Measurements from ENCODE around the gene BBS5. TPM values are rescaled to one million over a fixed set of nuclear protein-coding genes. Genes with fewer than 3 reads are reported as not detected.

The BBS5 gene
- polyA plus RNA-seq, 3 donors from 2014 or later, result 0.51 to 0.69 TPM; not detected in 1

DNA sequence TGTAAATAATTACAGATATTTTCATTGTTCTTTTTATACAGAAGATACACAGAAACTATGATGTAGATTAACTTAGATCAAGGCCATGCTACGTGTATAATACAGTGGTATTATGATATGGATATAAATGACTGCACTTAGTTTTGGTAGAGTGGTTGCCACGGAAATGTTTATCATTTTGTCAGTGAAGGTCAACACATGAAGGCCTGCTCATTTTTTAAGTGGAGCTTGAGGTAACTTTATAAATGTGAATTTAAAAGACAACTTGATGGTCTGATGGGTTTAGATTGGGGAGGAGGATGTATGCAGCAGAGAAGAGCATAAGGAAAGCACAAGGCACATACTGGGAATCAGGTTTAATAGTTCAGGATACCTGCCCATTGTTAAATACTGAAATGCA is 14.4 kb upstream of the BBS5 start:
- DNase-seq, result peak in 1 of 3 donors; percentile 22
- Mint-ChIP-seq H3K27me3 (ENCODE audit: low read depth in 3 of 3) (peaks cover 4 to 8% (median 8%) of the 10 kb centered on the region in 3 donors), H3K4me3 (peak overlapping the region in 1 of 5 donors; percentile 30), H3K9me3 (no peaks in the 10 kb centered on the region), H3K4me1 (peaks cover 0 to 5% of the 10 kb centered on the region in 2 donors), H3K27ac (peak overlapping the region in 4 of 6 donors; percentile 5 to 64 (median 44)), H3K36me3 (no peaks in the 10 kb centered on the region)

DNA sequence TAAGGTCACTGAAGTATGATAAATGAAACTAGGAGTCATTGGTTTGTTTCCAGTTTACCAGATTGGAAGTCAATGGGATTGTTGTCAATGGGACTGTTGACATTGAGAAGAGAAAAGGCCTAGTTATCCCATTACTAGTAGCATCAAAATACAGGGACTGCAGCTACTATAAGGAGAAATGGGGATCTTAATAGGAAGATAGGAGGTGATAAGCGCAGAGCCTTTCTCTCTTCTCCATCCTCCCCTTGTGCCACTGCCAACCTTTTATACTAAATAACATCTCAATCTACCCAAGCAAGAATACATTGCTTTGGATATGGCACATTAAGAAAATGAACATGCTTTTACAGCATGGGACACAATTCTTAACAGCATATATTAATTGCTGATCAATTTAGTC is 10.5 kb upstream of the BBS5 start:
- peak overlapping the region in 1 of 6 donors; percentile 55 for H3K27ac Mint-ChIP-seq

DNA sequence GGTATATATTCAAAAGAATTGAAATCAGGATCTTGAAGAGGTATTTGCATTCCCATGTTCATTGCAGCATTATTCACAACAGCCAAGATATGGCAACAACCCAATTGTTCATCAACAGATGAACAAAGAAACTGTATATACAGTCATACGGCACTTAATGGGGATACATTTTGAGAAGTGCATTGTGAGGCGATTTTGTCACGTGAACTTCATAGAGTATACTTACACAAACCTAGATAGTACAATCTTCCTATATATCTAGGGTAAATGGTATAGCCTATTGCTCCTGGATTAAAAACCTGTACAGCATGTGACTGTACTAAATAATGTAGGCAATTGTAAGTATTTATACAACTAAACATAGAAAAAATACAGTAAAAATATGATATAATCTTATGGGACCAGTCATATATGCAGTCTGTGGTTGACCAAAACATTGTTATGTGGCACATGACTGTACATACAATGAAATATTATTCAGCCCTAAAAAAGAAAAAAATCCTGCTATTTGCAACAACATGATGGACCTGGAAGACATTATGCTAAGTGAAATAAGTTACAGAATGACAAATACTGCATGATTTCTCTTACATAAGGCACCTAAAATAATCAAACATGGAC is 9.2 kb upstream of the BBS5 start:
- Mint-ChIP-seq H3K36me3 (no peaks in the 10 kb centered on the region), H3K4me3 (no peak overlapping the region), H3K27me3 (ENCODE audit: low read depth in 3 of 3) (peaks cover under 1 to 5% (median 4%) of the 10 kb centered on the region in 3 donors), H3K4me1 (peaks cover 0 to 1% of the 10 kb centered on the region in 2 donors), H3K27ac (no peak overlapping the region), H3K9me3 (no peaks in the 10 kb centered on the region)
- no peak for DNase-seq

More for the DNA sequence above, 10.5 kb upstream of the BBS5 start:
- DNase-seq, result no peak
- Mint-ChIP-seq H3K4me3 (no peak overlapping the region), H3K9me3 (no peaks in the 10 kb centered on the region), H3K27me3 (ENCODE audit: low read depth in 3 of 3) (peaks cover 4 to 8% (median 8%) of the 10 kb centered on the region in 3 donors), H3K36me3 (no peaks in the 10 kb centered on the region), H3K4me1 (peaks cover 0 to 5% of the 10 kb centered on the region in 2 donors)

DNA sequence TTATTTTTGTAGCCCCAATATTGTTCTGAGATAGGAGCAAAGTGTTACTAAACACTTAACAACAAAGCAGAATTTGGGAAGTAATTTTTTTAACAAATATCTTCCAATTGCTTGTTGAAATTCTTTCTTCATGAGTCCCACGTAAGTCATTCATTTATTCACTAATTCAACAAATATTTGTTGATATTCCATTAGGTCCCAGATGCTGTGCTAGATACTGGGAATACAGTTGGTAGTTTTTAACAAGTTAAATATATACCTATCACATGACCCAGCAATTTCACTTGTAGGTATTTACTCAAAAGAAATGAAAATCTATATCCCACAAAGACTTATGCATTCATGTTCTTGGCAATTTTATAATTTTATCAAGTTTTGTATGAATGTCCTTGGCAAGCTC is 7.0 kb upstream of the BBS5 start:
- Mint-ChIP-seq H3K36me3 (no peaks in the 10 kb centered on the region), H3K4me3 (no peak overlapping the region), H3K9me3 (no peaks in the 10 kb centered on the region), H3K27me3 (ENCODE audit: low read depth in 3 of 3) (peaks cover 0 to 4% (median 4%) of the 10 kb centered on the region in 3 donors), H3K27ac (no peak overlapping the region), H3K4me1 (no peaks in the 10 kb centered on the region)
- DNase-seq, result no peak

DNA sequence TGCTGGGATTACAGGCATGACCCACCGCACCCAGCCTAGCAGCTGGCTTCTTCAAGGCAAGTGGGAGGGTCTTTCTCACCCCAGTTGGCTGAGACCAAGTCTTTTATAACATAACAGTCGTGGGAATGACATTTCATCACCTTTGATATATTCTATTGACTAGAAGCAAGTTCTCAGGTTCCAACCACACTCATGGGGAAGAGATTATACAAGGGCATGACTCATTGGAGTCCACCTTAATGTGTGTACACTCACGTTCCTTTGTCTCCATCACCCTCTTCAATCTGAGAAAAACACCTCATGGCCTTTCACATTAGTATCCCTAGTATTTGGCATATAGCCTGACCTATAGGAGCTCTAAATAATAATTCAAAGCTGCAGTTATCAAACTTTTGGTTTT is 2.8 kb upstream of the BBS5 start:
- peaks cover 12 to 18% of the 10 kb centered on the region in 2 donors for H3K4me1 Mint-ChIP-seq
- no peak overlapping the region for H3K4me3 Mint-ChIP-seq
- no peaks in the 10 kb centered on the region for H3K9me3 Mint-ChIP-seq
- no peaks in the 10 kb centered on the region for H3K36me3 Mint-ChIP-seq
- no peak overlapping the region for H3K27ac Mint-ChIP-seq
- peaks cover 0 to 3% (median 0%) of the 10 kb centered on the region in 3 donors for H3K27me3 Mint-ChIP-seq (ENCODE audit: low read depth in 3 of 3)
- no peak for DNase-seq

DNA sequence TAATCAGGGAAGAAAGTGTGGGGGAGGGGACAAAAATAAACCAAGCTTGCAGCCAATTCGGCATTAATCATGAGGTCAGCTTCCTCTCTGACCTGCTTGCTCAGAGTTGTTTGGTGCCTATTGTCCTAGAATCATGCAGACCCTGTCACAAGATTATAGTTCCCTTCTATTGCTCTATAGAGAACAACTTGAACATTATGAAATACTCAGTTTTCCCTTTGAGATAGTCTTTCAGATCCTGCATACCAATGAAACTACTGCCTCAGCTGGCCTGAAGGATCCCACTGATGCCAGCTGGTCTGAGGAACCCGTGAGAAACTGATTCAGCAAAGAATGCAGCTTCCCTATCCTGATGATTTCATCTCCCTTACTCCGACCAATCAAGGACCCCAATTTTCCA is 955 bp upstream of the BBS5 start:
- Mint-ChIP-seq H3K27me3 (ENCODE audit: low read depth in 3 of 3) (peaks cover 0 to 3% (median 0%) of the 10 kb centered on the region in 3 donors), H3K4me3 (peak overlapping the region; percentile 56 to 89 (median 74)), H3K27ac (no peak overlapping the region)

DNA sequence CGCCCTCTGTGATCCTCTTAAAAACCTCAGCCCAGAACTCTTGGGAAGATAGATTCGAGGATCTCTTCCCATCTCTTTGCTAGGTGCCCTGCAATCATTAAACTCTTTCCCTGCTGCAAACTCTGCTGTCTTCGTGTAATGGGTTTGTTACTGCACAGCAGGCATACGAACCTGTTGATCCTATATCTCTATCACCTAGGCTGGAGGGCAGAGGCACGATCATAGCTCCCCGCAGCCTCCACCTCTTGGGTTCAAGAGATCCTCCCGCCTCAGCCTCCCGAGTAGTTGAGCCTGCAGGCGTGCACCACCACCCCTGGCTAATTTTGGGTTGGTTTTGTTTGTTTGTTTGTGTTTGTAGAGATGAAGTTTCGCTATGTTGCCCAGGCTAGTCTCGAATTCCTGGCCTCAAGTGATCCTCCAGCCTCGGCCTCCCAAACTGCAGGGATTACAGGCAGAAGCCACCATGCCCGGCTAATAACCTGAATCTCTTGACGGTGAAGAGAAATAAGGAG is 493 bp upstream of the BBS5 start:
- peak overlapping the region in 1 of 6 donors; percentile 62 for H3K27ac Mint-ChIP-seq
- peaks cover 0 to 3% (median 0%) of the 10 kb centered on the region in 3 donors for H3K27me3 Mint-ChIP-seq (ENCODE audit: low read depth in 3 of 3)
- peak overlapping the region; percentile 89 to 93 (median 91) for H3K4me3 Mint-ChIP-seq

More for the DNA sequence above, 955 bp upstream of the BBS5 start:
- H3K4me1 Mint-ChIP-seq, result peaks cover 12 to 18% of the 10 kb centered on the region in 2 donors
- DNase-seq, result no peak
- H3K9me3 Mint-ChIP-seq, result no peaks in the 10 kb centered on the region
- no peaks in the 10 kb centered on the region for H3K36me3 Mint-ChIP-seq

DNA sequence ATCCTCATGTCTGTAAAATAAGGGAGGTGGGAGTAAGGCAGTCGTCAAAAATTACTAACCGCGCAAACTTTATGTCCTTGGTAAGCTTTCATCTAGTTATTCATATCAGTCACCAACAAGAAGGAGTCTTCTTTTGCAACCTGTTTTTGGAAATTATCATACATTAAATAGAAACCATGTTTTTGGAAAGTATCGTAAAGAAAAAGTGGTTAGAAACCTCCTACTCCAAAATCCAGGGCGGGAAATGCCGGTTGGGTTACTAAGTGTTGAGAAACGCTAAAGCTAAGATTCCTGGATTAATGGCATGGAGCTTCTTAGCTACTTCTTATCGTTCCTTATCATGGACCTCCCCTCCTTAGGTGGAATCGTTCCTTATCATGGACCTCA is 778 bp downstream of the BBS5 start:
- peaks cover 0 to 3% (median 0%) of the 10 kb centered on the region in 3 donors for H3K27me3 Mint-ChIP-seq (ENCODE audit: low read depth in 3 of 3)
- H3K36me3 Mint-ChIP-seq, result no peaks in the 10 kb centered on the region
- peak overlapping the region; percentile 89 to 93 (median 91) for H3K4me3 Mint-ChIP-seq
- H3K9me3 Mint-ChIP-seq, result no peaks in the 10 kb centered on the region
- DNase-seq, result no peak
- H3K4me1 Mint-ChIP-seq, result peaks cover 12 to 18% of the 10 kb centered on the region in 2 donors
- peak overlapping the region in 3 of 6 donors; percentile 2 to 62 (median 36) for H3K27ac Mint-ChIP-seq

More for the DNA sequence above, 493 bp upstream of the BBS5 start:
- DNase-seq, result no peak
- Mint-ChIP-seq H3K36me3 (no peaks in the 10 kb centered on the region), H3K4me1 (peaks cover 12 to 18% of the 10 kb centered on the region in 2 donors), H3K9me3 (no peaks in the 10 kb centered on the region)

DNA sequence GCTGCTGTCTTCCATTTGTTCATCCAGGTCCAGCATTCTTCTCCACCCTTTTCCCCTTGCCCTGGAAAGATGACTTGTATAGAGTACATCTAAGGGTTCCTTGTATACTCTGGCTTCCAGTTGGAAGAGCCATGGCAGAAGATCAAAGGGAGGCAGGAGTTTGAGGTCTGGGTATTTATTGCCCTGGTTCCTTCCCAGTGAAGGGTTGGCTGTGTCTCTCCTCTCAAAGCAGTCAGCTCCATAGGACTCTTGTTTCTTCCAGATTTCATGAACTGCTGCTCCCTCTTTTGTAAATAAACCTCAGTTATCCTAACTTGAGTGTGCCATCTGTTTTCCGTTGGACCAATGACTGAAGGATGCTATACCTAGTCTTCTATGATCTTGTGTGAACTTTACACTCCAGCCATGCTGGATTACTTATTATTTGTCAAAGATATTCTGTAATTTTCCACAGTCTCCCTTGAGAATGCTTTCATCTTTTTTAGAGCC is 6.4 kb downstream of the BBS5 start:
- Mint-ChIP-seq H3K27ac (no peak overlapping the region), H3K36me3 (peaks cover 0 to 6% (median 2%) of the 10 kb centered on the region in 3 donors), H3K4me1 (no peaks in the 10 kb centered on the region), H3K4me3 (no peak overlapping the region), H3K27me3 (ENCODE audit: low read depth in 3 of 3) (no peaks in the 10 kb centered on the region), H3K9me3 (no peaks in the 10 kb centered on the region)
- no peak for DNase-seq

DNA sequence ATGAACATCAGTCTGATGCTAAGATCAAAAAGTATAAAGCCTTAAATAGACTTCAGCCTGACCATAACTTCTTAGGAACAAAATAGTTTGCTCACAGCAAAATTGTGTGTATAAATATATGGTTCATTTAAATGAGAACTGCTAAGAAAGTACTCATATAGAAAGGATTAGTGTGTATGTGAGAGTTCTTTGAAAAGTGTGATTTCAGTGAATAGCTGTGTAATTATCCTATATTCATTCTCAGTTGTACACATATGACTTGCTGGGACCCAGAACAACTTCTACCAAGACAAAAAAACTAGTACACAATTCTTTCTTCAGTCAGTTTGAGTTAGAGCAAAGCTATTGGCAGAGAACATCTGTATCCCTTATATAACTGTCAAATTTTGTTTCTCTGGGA is 7.2 kb downstream of the BBS5 start:
- H3K9me3 Mint-ChIP-seq, result no peaks in the 10 kb centered on the region
- H3K4me1 Mint-ChIP-seq, result no peaks in the 10 kb centered on the region
- H3K36me3 Mint-ChIP-seq, result peaks cover 0 to 8% (median 6%) of the 10 kb centered on the region in 3 donors
- H3K27ac Mint-ChIP-seq, result no peak overlapping the region
- DNase-seq, result no peak
- H3K4me3 Mint-ChIP-seq, result no peak overlapping the region
- H3K27me3 Mint-ChIP-seq (ENCODE audit: low read depth in 3 of 3), result no peaks in the 10 kb centered on the region

DNA sequence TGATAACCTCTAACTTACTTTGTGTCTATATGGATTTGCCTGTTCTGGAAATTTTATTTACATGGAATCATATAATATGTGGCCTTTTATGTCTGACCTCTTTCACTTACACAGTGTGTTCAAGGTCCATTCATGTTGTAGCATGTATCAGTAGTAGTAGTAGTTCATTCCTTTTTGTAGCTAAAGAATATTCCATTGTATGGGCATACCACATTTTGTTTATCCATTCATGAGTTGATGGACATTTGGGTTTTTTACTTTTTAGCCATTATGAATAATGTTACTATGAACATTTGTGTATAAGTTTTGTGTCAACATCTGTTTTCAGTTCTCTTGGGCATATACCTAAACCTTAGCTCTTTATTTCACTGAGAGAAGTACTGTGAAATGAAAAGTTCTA is 11.5 kb downstream of the BBS5 start:
- Mint-ChIP-seq H3K27me3 (ENCODE audit: low read depth in 3 of 3) (peaks cover 0 to 3% (median 0%) of the 10 kb centered on the region in 3 donors), H3K9me3 (no peaks in the 10 kb centered on the region), H3K4me1 (no peaks in the 10 kb centered on the region), H3K4me3 (no peak overlapping the region), H3K36me3 (peaks cover 0 to 6% (median 3%) of the 10 kb centered on the region in 3 donors), H3K27ac (no peak overlapping the region)
- no peak for DNase-seq

DNA sequence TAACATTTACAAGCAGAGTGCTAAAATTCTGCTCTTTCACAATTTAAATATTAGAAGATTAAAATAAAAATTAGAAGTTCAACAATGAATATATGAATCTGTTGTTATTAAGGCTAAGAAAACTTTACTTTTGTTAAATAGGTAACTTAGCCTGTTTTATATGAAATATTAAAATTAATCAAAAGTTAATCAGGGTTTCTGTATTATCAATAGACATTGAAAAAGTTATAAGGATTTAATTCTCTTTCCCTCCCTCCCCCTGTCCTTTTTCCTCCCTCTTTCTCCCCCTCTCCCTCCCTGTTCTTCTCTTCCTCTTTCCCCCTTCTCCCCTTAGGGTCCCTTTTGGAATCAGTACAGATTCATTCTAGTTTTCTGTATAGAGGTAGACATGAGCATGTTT is 12.1 kb downstream of the BBS5 start:
- Mint-ChIP-seq H3K27ac (no peak overlapping the region), H3K36me3 (peaks cover 0 to 6% (median 3%) of the 10 kb centered on the region in 3 donors), H3K9me3 (no peaks in the 10 kb centered on the region), H3K4me3 (no peak overlapping the region), H3K4me1 (no peaks in the 10 kb centered on the region), H3K27me3 (ENCODE audit: low read depth in 3 of 3) (peaks cover 0 to 3% (median 0%) of the 10 kb centered on the region in 3 donors)
- DNase-seq, result no peak

DNA sequence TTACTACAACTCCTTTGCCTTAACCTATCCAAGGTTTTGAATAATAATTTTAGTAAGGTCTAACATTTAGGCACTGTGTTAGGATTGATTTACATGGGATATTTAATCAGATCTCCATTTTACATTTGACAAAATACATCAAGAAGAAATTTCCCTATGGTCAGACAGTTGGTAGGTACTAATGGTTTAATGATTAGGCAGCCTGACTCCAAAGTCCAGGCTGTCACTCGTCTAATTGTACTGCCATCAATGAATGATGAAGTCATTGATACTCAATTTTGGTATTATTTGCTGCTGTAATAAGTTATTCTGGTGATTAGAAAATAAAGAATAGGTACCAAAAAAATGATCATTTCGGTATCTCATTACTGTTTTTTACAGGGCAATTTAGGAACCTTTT is 14.1 kb downstream of the BBS5 start:
- Mint-ChIP-seq H3K27me3 (ENCODE audit: low read depth in 3 of 3) (peaks cover 0 to 3% (median 0%) of the 10 kb centered on the region in 3 donors), H3K4me3 (no peak overlapping the region), H3K9me3 (no peaks in the 10 kb centered on the region), H3K27ac (no peak overlapping the region), H3K4me1 (no peaks in the 10 kb centered on the region), H3K36me3 (peaks cover 0 to 6% (median 3%) of the 10 kb centered on the region in 3 donors)
- no peak for DNase-seq

DNA sequence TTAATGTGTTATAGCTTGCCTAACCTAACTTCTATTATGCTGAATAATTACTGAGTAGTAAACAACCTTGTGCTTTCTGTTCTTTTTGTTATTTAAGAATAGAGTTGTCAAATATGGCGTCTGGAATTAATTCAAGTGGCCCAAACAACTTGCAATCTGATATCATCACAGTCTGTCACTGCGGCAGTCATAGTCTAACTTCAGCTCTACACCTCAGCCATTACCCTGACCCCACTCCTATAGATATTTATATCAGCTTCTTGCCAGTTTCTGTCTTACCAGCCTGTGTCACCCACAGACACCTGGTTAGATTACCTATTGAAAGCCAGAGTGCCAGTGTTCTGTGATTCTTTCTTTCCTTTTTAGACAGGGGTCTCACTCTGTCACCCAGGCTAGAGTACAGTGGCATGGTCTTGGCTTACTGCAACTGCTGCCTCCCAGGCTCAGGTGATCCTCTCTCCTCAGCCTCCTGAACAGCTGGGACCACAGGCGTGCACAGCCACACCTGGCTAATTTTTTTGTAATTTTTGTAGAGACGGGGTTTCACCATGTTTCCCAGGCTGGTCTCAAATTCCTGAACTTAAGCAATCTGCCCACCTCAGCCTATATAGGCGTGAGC is 16.1 kb downstream of the BBS5 start:
- Mint-ChIP-seq H3K27ac (no peak overlapping the region), H3K9me3 (no peaks in the 10 kb centered on the region), H3K4me1 (no peaks in the 10 kb centered on the region), H3K36me3 (peaks cover 0 to 6% (median 3%) of the 10 kb centered on the region in 3 donors), H3K4me3 (no peak overlapping the region), H3K27me3 (ENCODE audit: low read depth in 3 of 3) (peaks cover 0 to 3% (median 0%) of the 10 kb centered on the region in 3 donors)
- no peak for DNase-seq

Measured in immature natural killer cell (primary cell).